HG02970 (cell line): ENCODE data around the gene SRPK2.
"Not testable (repeated sequence)": the region's sequence is repeated elsewhere in the genome, so short reads cannot be mapped to it uniquely, and the experiment has no call there.

Source experiments
- ATAC-seq: cut with Tn5 transposase; IDR thresholded peaks from one replicate; pipeline ENCODE4 v1.9.1; 2021; ENCODE audit warnings: mild to moderate bottlenecking, moderate library complexity, moderate number of reproducible peaks; ENCODE audit not compliant: unreplicated experiment, low FRiP score

The SRPK2 gene

DNA sequence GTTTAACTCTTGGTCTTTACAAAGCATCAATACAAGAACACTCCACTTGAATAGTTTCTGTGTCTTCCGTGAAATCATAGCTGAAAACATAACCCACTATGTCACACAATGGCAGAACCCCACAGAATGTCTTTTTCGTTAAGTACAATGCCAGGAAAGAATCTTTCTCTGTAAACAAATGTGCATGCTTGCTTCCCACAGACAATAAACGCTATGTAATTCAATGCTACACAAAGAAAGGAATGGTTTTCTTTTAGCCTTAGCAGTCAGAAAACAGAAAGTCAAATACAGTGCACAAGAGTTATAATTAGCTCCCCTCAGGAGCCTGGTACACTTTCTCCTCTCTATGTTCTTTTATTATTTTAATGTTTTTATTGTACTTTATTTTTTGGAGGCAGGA is 186.1 kb downstream of the SRPK2 start:
- ATAC-seq = no peak

DNA sequence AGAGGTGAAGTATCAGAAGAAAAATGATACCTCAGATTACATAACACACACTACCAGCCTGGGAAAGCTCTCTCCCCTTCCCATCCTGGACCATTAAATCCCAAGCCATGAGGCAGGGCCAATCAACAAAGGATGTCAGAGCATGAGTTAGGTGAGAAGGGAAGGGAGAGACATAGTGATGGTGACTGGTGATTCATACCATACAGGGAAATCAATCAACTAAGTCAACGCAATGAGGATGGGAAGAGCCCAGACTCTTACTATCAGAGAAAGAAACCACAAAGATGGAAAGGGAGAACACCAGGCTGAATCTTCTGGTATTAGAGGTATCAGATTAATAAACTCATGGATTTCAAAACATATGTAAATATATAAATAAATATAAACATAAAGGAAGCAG is 189.3 kb downstream of the SRPK2 start:
- no peak for ATAC-seq

DNA sequence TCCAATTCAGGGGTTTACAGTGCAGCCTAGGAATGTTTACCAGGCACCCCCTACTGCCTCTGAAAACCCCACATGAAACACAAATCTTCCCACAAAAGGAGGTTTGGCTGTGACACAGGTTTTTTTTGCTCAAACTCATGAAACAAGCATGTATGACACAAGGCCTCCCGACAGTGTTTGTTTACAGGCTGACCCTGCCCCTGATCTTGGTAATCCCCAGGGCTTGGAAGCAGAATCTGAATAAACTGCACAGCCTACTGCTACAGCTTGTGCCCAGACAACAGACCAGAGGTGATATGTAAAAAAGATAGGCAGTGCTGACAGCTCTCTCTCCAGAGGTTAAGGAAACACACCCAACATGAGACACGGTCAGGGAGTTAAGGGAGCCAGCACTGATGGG is 190.5 kb downstream of the SRPK2 start:
- no peak for ATAC-seq

DNA sequence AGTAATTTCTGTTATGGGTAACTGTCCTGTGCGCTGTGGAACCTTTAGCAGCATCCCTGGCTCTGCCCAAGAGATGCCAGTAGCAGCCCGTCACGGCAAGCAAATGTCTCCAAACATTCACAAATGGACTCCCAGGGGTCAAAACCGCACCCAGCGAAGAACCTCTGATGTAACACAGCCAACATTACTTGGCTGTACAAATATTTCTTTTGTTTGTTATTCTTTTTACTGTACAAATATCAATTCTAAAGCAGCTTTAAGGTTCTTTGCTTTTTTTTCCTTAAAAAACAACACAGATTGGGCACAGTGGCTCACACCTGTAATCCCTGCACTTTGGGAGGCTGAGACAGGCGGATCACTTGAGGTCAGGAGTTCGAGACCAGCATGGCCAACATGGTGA is 192.2 kb downstream of the SRPK2 start:
- no peak for ATAC-seq

DNA sequence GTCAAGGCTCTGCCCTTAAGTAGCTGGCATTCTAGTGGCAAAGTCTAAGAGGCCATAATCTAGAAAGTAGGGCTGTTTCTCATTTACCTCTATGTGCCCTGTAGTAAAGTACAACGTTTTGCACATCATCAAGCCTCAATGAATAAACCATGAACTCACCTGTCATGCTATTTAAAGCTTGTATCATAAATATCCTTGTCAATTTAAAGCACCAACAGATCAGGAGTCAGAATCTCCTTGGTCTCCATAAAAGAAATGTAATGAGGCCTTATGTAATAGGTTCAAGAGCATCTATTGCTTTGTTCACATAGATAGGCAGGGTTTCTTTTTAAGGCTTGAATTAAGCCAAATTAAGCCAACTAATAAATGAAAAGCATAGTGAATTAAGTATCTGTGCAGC is 192.8 kb downstream of the SRPK2 start:
- ATAC-seq = no peak

DNA sequence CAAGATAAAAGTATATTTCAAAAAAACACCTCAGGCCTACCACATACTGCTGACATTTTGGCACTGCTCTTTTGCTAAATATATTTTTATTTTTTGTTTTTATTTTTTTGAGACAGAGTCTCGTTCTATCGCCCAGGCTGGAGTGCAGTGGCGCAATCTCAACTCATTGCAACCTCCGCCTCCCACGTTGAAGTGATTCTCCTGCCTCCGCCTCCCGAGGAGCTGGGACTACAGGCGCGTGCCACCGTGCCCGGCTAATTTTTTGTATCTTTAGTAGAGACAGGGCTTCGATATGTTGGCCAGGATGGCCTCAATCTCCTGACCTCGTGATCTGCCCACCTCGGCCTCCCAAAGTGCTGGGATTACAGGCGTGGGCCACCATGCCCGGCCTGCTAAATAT is 193.8 kb downstream of the SRPK2 start:
- ATAC-seq = not testable (repeated sequence)

DNA sequence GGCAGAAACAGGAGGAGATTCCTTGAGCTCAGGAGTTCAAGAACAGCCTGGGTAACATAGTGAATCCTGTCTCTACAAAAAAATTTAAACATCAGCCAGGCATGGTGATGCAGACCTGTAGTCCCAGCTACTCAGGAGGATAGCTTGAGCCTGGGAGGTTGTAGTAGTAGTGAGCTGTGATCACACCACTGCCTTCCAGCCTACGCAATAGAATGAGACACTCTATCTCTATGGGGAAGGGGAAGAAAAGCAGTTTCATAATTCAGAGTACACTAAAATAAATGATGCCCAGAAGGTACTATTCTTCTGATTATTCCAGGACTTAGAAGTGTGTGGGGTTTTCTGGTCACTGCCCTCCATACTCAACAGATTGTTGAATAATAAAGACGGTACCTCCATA is 197.4 kb downstream of the SRPK2 start:
- no peak for ATAC-seq

DNA sequence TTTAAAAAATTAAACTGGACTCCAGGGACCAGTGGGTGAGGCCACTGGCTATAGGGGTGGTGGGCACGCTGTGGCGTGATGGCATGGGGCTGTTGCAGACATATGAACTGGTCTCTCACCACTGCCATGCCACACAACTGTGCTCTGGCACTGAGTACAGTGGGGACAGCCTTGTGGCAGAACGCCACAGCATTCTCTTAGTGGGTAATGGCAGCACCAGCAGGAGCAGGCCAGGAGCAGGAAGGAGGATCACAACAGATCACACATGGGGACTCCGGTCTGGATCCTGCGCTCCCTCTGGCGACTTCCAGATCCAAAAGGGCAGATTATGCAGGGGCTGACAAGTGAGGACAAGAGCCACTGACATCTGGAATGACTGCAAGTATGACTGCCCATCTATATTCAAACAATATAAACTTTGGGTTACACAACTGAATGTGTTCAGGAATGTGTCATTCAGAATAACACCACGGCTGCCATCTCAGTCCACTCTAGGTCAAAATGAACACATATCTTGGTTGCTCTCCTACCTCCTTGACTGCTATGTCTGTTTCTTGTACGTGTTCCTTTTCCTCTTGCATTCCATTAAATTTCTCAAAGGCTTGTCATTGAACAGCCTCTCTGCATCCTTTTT is 198.7 kb downstream of the SRPK2 start:
- no peak for ATAC-seq

DNA sequence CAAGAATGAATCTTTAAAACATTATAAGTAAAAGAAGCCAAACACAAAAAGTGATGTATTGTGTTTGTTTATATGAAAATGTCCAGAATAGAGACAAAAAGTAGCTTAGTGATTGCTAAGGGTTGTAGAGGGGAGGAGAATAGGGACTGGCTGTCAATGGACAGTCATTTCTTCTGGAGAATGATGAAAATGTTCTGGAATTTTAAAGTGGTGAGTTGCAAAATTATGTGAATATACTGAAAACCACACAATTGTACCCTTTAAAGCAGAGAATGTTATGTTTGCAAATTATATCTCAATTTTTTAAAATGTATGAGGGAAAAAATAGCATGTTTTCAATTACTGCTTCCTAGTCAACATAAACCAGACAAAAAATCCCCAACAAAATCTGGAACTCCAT is 200.5 kb downstream of the SRPK2 start:
- no peak for ATAC-seq

DNA sequence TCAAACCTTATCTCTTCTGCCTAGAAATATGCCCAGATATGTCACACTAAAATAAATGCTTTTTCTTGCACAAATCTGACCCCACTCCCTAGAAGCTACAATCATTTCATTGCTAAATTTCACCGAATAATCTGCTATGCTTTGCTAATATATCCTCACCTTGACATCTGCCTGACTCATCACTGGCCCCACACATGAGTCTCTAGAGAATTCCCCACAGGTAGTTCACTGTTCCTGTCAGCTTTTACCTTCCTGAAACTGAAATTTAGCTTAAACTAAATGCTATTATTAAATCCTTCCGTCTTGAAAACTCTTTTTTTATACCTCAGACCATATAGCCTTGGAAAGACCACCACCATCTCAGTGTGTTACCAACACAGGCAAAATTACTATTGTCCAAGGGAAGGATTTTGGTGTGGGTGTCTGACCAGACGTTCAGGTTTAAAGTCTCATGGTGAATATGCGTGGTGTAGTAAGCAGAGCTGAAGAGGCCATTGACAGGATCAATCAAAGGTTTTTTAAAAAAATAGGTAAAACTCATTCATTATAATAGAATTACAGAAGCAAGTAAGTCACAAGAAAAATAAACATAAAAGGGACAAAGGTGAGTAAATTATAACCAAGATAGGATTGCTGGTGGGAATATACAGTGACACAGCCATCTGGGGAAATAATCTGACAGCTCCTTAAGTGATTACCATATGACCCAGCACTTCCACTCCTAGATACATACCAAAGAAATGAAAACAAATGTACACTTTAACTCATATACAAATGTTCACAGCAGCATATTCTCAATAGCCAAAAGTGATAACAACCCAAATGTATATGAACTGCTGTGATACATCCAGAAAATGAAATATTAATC is 201.2 kb downstream of the SRPK2 start:
- ATAC-seq = no peak

DNA sequence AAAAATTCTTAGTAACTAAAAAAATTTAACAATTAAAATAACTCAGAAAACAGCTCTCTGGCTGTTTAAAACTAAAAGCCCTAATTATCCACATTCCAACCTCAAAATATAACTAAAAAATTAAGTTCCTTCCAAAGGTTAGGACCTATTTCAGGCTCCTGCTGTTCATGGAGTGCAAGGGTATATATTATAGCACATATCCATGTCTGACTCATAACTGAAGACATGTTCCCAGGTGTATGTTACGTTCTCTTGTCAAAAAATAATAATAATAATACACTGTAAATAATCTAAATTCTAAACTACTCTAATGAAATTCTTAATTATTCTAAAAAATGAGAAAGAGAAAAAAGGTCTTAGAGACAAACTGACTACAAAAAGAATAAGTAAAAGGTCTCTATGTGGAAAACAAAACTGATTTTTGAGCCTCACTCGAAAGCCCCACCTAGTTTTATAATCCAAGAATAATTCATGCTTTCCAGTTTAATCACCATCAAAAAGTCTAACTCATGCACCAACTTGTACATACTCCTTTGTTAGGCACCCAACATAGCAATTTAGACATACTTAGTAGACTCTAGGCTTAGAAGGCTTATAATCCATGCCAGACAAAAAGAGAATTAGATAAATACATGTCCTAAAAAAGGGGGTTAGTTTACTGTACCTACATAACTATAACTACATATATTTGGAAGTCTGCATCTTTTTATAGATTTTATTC is 203.3 kb downstream of the SRPK2 start:
- no peak for ATAC-seq

DNA sequence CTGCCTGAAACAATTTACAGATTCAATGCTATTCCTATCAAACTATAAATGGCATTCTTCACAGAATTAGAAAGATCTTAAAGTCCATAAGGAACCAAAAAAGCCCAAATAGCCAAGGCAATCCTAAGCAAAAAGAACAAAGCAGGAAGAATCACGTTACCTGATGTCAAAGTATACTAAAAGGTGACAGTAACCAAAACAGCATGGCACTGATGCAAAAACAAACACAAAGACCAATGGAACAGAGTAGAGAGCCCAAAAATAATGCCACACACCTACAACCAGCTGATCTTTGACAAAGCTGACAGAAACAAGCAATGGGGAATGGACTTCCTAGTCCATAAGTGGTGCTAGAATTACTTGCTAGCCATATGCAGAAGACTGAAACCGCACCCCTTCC is 208.7 kb downstream of the SRPK2 start:
- no peak for ATAC-seq

DNA sequence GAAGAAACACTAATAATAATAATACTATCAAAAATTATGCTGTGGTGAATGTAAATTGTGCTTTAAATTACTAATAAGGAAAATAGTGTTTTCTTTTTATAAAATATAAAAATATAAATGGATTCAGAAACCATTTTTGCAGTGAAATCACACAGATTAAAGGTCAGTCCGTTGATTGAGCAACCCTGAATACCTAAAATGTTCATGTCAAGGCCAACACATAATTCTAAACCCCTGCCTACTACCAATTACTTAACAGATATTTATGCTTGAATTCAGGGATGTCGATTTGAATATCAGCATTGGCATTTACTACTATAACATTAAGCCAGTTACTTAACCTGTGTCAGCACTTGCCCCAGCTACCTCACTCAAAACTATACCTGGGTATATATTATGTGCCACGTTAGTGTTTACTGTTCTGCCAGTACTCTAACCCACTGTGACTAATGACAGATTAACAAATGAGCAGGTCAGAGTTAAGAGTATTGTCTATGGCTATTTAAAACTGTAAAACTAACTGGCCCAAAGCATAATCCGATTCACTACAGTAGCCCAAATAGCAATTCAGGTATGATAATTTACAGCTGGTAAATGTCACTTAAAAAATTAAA is 209.7 kb downstream of the SRPK2 start:
- no peak for ATAC-seq

DNA sequence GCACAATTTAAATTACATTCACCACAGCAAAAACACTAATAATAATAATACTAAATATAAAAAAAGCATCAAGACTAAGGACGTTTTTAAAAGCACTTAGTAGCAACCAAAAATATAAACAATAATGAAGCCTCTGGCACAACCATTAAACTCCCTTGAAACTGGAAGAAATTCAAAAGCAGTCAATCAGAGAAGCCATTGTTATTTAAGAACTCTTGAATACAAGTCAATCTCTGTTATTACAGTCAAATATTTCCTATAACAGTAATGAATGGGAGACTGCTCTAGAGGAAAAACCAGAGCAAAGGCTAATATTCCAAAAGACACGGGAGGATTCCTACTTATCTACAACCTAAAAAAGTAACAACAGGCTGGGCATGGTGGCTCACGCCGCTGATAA is 210.5 kb downstream of the SRPK2 start:
- no peak for ATAC-seq

DNA sequence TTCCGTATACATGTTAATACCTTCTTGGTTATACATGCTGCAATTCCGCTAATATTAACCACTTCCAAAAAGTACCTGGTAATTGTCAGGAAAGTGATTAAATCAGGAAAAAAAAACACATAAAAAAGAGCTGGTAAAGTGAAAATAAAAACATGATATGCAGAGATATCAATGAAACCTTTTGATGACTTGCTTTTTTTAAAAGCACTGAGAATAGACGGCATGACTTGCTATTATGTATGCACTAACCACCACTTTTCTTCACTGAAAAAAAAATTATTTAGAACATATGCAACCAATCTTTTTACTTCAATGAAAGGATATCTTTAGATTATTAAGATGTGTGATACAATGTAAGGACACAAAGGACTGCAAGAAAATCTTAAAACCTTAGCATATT is 211.7 kb downstream of the SRPK2 start:
- ATAC-seq = no peak

DNA sequence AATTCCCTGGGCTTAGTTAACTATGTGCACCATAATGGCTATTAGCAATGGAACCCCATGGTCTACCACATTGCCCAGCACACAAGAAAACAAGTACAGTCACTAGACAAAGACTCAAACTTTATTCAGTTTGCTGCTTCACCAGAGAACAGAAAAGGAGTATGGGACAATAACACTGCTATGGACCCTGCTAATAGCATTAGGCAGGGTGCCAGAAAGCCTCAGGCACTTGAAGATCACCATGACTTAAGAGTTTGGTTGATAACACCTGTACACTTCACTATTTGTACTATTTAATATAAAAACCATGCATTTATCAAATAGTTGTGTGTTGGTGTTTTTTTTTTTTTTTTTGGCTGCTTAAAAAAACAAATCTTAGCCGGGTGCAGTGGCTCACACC is 215.1 kb downstream of the SRPK2 start:
- no peak for ATAC-seq

DNA sequence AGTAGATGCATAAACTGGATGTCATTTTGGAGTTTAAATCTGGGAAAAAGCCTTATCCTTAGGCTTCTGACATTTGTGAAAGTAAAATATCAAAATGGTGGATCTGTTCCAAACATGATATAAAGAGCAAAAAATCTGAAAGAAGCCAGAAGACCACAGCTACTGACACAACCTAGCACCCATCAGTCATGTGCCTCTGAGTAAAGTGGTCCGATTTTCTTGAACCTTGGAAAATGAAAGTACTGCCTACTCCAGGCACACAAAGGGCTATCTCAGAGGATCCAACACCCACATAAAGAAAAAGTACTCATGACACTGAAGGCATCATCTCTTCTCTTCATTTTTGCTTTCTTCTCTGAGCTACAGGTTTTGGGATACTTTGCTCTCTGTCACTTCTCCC is 224.0 kb downstream of the SRPK2 start:
- ATAC-seq = no peak

DNA sequence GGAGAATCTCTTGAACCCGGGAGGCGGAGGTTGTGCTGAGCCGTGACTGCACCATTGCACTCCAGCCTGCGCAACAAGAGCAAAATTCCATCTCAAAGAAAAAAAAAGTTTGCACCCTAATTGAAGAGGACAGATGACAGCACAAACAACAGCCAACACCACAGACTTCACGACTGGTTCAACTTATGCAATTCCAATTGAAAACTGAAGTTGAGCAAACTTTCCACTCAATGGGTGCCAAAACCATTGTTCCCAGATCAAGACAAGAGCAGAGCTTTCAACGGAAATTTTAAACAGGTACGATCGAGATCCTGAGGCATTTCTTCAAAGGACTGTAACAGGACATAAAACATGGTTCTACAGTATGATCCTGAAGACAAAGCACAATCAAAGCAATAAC is 225.0 kb downstream of the SRPK2 start:
- ATAC-seq = no peak

DNA sequence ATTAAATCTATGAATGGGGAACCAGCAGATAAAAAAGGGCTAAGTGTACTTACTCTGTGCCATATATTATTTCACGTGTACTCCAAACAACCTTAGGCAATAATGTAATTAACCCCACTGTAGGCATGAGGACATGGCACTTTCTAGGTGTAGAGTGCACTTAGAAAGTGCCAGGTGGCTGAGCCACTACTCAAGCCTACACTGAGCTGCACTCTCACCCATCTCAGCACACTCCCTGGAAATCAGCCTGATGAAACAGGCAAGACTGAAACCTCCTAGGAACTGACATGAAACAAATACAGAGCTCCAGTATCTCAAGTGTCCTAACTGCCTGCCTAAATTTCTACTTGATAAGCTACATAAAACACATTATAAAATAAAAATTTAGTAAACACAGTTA is 227.4 kb downstream of the SRPK2 start:
- no peak for ATAC-seq

DNA sequence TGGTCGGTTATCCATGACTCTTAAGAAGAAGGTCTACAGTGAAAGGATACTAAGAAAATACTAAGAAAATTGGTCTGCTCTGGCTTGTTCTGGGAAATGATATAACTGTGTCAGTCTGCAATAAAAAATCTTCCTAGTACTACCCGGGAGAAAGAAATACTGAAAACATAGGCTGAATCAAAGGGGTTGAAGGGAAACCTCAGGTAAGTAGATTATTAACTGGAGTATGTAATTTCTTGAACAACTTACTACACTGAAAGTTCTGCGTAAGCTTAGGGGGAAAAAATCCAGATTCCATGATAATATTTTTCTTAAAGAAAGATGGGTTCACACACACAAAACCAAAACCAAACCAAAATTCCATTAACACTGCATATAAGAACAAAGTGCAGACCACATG is 231.4 kb downstream of the SRPK2 start:
- no peak for ATAC-seq

DNA sequence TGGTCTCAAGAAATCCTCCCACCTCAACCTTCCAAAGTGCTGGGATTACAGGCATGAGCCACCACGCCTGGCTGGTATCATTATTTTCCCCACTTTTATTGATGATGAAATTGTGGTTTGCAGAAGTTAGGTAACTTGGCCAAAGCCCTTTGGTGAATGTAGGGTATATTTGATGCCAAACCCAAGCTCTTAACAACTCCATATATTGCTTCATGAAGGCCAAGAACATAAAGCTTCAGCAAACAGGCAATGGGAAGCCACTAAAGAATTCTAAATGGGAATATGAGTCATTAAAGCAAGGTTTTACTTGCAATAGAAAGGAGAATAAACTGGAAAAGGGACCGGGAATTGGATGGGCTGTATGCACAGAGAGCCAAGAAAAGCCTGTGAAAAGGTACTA is 232.0 kb downstream of the SRPK2 start:
- ATAC-seq = no peak
